NCI-H748 (cell line): ENCODE measurements around the gene GIT1.
A peak's percentile ranks its signal among the peaks of the same experiment; 100 is the strongest.

Experiments used
- DNase-seq: peaks from one replicate; lab custom pipeline; 2025; ENCODE audit not compliant: unreplicated experiment; lab: John Stamatoyannopoulos, UW

Gene GIT1

DNA sequence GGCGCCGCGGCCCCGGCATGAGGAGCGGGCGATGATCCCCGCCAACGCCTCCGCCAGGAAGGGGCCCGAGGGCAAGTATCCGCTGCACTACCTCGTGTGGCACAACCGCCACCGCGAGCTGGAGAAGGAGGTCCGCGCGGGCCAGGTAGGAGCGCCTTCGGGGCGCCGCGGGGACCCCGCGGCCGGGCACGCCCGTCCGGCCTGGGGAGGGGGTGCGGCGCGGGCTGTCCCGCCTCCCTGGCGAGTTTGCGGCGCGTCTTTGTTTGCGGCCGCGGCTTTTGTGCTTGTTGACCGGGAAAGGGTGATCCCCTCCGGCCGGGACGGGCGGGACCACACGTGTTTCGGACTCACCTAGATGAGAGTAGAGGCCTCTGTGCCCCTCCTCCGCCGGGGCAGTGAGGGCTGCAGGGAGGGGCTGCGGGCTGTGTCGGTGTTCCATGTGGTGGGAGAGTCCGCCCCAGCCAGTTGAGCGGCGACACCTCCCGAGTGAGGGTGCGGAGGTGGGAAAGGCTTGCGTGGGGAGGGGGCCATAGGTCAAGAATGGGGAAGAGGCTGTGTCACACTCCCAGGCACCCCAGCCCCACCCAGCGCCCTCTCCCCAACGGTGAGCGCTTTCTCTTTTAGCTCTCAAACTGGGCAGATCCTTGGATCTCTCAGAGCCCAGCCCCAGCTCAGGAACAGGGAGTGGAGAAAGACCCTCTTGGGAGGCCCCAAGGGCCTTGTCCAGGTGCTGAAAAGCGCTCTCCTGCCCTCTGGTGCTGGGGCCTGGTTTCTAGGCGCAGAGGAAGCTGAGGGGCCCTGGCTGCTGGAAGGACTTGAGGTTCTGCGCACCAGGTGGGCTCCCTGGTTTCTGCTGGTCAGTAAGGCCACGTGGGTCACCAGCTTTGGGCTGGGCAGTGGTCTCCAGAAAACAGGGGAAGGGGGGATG lies 4.4 kb upstream of the GIT1 start:
- DNase-seq = peak; percentile 65

DNA sequence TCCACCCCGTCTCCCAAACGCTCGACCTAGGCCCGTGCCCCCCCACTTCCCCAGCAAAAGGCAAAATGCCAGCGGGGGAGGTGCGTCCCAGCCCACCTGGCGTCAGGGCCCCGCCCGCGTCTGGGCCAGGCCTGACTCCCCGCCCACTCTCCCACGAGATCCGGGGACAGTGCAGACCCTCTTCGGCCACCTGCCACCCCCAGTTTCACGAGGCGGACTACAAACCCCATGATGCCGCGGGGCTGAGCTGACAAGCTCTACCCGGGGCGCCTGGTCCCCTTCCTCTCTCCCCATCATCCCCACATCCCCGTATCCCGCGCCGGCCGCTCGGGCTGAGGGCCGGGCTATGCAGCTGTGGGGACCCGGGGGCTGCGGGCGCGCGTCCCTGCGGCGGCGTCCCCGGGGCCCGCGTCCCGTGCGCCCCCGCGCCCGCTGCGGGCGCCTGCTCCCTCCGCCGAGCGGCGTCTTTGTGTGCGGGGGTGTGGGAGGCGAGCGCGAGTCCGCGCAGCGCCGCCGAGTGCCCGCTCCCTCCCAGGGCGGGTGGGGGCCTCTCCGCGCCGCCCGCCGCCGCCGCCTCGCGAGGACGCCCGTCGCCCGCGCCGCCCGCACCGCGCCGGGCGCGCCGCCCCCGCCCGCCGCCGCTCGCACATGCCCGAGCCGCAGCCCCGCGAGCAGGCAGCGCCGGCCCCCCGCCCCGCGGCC lies 3.6 kb upstream of the GIT1 start, which contains the start of gene ANKRD13B:
Gene ANKRD13B, plus strand, starts transcription at position 283 of the 702 bp plus-strand sequence. CDS start 490 bp downstream, outside the sequence.
- DNase-seq = peak; percentile 85

DNA sequence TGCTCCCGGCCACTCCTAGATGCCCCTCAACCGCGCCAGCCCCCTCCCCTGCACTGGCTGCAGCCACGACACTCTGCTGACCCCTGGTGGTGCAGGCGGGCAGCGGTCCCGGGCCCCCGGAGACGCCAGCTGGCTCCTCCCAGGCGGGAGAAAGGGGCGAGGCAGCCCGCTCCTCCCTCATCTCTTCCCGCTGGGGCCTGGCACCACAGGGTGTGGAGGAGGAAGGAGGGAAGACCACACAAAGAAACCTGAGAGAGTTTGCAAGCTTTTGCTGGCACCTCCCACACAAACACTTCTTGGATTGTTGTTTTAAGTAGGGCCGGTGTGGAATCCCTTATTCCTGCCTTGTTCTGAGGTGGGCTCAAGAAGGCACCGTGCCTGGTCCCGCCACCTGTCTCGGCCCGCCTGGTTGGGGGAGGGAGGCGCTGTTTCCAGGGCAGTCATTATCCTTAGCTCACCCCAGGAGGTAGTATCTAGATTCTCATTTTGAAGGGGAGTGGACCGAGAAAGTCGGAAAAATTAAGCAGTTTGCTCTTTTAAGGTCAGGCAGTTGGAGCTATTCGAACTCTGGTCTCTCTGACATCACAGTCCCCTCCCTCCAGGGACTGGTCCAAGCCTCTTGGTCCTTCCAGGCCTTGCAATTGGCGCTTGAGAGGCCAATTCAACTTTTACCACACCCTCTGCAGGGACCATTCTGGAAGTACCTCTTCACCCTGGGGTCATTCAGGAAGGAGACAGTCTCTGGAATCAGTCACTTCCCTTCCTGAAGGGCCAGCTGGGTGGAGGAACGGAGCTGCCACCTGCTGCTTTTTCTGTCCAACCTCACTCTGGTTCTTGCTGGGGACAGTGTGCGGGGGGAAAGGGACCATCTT lies 2.5 kb upstream of the GIT1 start:
- DNase-seq = peak; percentile 94

DNA sequence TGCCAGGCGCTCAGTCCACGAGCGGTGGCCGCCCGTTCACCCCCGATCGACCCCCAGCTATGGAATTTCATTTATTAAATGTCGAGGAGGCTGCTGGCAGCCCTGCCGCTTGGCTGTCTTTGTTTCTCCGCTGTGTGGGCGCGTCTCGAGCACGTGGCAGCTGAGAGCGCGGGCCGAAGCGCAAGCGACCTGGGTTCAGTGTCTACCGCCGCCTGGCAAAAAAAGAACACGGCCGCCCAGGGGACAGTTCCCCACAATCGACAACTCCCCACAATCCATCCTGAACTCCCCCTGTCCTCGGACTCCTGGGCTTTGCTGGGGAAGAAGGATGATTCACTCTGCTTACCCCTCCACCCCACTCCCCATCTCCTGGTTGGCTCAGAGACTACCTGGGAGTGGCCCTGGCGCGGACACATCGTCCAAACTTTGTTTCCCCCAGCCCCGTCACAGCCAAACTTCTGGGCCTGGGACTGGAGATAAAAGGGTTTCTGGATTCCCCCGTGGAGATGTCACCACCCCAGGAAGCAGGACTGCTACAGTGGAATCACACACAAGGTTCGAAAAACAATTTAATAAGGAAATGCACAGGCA lies 1.8 kb upstream of the GIT1 start:
- peak; percentile 59 for DNase-seq

DNA sequence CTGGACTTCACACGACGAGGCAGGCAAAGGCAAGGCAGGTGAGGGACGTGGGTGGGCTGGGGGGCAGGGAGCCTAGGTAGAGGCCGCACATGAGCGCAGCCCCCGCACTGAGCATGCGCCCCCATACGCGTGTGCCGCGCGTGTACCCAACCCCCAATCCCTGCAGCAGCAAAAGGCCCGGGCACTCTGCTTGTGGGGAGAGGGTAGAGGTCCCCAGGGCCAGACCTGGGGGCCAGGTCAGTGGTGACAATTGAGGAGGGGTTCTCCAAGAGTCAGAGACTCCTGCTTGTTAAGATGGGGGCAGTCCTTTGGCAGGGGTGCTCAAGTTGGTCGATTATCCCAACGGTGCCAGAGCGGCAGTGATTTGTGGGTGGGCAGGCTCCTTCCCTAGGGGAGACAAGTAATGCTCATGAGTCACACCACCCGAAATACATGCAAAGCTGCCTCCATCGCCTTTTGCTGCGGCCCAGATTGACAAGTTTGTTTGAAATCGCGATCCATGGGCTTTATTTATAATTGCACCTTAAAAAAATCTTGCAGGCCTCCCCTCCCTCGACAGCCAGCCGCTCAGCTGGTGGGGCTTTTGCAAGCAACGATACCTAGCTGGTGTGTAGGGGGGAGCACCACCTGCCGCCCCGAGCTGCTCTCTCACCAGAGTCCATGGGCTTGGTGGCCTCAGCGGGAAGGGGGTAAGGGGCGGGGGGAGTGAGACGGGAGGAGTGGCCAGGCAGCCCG lies 1.1 kb upstream of the GIT1 start:
- peak; percentile 56 for DNase-seq

DNA sequence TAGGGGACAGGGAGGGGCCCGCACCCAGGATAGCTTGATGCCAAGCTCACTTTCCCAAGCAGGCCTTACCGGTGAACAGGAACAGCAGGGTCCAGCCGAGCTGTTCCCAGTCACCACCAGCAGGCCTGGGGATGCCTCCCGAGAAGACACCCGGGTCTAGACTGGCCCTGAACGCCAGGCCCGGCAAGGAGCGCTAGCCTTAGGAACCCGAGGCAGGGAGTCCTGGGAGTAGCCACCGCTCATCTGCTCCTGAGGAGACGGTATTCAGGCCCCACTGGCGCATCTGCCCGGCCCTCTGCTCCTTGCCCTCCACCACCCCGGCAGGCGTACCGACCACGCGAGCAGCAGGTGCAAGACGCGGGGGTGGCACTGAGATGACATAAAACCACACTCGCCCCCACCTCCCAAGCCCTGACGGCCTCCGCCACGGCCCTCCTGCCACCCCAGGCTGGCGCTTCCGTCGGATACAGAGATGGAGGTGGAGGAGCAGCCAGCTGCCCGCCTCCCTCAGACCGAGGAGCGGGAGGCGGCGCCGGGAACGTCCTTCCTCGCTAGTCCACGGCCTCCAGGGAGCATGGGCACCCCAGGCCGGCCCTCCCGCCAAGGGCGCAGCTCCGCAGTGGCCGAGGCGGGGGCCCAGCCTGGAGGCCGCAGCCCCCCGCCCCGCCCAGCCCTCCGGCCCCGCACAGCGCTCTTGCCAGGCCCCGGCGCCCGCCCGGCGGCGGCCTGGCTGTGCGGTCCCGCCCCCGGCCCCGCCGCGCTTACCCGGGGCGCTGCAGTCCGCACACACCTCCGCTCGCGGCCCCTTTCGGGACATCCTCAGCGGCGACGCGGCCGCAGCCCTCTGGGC lies 661 bp downstream of the GIT1 start:
- DNase-seq = peak; percentile 76

DNA sequence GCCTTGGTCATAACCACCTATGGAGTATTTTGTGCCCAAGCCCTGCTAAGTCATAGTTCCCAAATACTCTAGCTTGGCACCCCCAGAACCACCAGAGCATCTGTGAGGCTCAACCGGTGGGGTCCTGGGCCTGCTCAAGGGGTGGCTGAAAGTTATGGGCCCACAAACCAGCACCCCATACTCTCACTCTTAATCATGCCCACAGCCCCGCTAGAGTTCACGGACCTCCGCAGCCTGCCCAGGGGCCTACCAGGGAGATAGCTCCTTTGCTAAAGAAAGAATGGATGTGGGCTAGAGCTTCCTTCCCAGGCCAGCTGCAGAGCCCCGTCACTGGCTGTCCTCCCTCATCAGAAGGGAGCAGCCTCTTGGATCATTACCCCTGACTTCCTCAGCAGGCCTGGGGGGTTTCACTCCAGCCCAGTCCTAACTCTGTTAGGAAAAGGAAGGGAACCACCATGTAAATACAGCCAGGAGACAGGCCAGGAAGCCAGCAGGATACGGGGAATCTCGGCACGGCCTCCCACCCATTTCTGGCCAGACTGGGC lies 1.4 kb downstream of the GIT1 start:
- DNase-seq = no peak

DNA sequence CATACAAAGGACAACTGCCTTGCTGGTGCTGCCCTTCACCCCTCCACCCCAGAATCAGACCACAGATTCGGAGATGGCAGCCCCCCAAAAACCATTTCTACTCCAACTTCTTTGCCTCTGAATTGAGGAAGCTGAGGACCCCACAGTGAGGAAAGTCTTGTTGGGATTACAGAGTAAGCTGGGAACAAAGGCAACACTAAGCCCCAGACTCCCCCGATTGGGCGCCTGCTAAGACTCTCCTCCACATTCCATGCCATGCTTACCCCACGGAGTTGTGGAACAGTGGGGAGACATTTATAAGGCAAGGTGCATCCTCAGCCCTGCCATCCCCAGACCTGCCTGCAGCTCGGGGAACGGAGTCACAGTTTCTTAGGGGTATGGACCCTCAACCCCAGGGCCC lies 1.9 kb downstream of the GIT1 start:
- DNase-seq = no peak

DNA sequence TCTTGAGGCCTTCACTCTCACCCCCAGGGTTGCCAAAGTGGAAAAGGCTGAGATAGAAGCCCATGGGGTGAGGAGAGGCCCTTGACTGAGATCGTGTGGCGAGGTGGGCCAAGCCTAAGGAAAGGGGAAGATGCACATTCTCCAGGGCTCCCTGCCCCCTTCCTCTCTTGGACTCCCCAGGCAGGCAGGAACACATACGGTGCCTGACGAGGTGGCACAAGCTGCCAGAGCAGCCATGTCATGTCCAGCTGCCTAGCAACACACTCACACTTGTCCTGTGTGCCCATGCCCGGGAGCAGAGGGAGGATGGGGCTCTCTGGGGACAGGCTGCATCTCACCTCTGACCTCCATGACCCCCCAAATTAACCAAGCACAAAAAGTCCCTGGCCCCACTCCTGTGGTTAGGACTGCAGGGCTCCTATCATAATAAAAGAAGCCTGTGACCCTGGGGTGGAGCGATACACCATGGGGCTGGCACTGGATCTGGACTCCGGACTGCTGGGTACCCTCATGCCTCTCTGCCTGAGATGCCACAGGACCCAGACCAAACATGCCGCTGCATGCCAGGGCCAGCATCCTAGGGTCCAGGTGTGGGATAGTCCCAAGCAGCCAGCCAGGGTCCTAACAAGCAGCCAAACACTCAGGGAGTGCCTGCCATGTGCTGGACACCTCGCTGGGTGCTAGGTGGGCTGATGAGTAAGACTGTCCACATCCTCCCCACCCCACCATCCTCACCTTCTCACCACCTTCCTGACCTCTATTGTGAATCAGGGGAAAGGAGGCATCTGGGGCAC lies 2.6 kb downstream of the GIT1 start:
- DNase-seq = no peak

DNA sequence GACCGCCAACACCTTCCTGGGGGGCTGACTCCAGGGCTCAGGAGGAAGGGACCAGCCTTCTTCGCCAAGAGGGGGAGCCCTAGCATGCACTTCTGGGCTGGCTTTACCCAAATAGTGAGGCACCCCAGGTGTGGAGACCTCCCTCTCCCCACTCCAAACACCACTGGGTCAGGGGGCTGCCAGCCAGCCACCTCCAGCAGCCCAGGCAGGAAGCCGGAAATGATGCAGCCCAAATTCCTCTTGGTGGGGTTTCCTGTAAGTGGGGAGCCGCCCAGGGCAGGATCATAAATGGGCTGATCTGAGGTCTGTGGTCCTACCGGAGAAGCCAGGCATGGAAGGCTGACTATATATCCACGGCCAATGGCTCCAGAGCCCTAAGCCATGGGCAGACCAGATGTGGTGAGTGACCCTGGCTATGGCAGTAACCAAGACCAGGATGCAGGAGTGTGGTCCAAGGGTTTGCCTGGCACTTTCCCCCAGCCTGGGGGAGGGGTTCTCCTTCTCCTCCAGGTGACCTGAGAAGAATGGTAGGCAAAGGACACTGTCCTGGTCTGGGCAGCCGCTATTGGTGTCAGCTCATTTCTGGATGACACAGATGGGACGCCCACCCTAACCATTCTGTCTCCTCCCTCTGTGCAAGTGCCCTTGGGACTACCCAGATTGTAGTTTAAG lies 4.2 kb downstream of the GIT1 start:
- DNase-seq = no peak

DNA sequence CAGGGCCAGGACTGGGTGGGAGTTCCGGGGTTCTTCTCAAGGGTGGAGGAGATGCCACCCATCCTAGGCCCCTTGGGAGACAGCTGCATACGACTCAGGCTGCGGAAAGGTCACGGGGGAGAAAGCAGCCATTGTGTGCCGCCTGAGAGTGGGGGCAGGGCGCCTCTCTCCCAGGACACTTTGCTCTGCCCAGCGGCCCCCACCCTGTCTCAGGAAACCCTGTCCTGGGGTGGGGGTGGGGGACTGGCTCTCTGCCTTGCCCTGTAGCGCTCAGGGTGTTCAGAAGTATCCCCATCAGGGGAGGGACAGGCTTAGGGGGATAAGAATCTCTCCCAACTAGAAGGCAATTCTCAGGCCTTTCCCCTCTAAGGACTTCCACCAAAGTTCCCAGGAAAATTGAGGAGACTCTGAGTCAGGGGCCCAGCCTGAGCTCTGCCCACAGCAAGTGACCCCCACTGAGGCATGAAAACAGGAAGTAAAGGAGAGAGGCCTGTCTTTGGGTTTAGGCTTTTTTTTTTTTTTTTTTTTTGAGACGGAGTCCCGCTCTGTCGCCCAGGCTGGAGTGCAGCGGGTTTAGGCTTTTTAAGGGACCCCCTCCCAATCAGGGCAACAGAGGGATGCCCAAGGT lies 4.9 kb downstream of the GIT1 start:
- DNase-seq = no peak

DNA sequence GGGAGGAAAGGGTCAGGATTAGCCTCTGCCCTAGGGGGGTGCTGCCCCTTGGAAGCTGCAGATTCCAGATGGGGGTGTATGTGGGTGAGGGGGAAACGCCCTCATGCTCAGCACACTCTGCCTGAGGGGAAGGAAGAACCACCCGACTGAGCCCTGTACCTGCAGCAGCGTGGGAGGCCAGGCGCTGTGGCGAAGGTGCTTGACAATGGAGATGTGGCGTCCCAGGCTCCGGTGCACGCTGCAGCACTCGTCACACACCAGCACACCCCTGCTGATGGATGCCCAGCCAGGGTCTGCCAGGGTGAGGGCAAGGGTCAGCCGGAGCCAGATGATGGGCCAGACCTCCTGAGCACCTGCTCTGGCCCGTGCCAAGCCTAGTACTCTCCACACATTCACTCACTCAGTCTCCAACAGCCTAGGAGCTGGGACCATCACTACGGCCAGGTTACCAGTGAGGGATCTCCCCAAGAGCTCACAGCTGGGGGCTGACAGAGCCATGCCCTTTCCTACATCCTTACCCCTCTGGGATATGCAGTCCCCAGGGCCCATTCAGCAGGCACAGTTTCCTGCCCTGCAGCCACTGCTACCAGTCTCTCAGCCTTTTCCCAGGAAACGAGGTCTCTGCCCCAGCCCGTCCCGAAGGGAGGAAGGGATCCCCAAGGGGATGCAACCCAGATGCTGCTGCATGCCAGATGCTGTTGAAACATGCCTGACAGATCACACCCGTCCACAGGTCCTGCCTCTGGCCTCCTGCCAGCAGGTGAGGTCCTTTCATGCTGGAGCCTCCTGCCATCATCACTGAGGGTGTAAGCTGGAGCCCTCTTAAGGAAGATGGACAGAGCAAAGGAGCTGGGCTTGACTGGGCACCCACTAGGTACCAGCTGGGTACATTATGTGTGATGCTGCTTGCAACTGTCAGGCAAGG lies 5.9 kb downstream of the GIT1 start:
- DNase-seq = no peak

DNA sequence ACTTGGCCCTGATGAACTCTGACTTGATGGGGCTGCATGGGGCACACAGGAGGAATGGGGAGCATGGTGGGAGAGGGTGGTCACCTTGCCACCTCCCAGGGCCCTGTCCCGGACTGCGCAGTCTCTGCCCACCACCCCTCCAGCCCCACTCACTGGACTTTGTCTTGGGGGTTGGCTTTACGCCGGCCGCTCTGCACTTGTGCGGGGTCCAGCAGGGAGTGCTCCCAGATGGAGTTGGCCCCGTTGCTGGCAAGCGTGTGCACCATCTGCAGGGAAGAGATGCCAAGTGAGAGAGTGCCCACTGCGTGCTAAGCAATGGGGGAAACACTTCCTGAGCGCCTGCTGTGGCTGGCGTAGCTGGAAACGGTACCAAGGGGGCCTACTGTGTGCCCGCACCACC lies 6.7 kb downstream of the GIT1 start:
- DNase-seq = no peak

DNA sequence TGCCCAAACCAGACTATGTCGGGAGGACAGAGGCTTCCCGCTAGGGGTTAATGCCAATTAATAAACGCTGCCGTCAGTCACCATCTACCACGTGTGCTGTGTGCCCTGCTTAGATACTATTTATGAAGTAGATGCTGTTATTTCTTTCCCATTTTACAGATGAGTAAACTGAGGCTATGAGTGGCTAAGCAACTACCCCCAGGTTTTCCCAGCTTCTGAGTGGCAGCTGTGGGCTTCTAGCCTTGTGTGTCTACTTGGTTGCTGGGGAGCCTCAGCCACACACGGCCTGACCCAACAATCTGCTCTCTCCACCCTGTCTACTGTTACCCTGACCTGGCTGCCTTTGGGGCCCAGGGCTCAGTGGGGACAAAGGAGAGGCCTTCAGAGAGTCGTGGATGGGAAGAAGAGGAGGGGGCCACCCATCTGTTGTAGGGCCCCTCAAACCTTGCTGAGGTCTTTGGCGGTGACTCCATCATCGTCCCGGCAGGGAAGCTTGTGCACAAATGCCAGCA lies 7.1 kb downstream of the GIT1 start:
- no peak for DNase-seq

DNA sequence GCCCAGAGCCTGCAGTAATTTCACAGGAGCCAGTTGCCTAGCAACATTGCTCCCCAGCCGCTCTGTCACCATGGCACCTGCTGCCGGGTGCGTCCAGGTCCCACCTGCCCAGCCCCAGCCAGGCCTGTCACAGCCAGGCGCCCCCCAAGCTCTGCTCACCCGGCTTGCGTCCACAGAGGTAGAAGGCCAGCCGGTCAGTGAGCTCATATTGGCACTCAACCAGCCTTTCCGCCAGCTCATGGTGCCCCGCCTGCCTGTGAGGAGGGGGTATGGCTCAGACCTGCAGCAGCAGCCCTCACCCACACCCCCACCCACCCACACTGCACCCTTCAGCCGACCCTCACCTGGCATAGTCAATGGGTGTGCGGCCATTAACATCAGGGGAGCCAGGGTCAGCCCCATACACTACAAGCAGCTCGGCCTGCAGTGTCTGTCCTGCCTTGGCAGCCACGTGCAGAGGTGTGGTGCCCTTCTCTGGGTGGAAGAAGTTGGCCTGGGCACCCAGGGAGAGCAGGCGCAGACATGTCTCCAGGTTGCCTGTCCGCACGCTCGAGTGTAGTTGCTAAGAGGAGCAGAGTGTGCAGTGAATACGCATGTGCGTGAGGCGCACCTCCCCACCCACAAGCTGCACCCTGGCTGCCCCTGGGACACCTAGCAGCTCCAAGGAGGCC lies 7.7 kb downstream of the GIT1 start:
- DNase-seq = peak; percentile 85
